ENCODE measurements around the gene GEN1. TPM values are rescaled to one million over a fixed set of nuclear protein-coding genes. Genes with fewer than 3 reads are reported as not detected.

The GEN1 gene
- polyA plus RNA-seq, 1 donor from 2014 or later: 9.4 TPM

GRCh38 chr2:17792515-17792914 lies 38.6 kb downstream of the GEN1 start:
- Histone ChIP-seq H3K36me3 (ENCODE audit: insufficient read depth, low read length) (no peaks in the 10 kb centered on the region), H3K27ac (ENCODE audit: low read length) (no peak overlapping the region), H3K4me3 (ENCODE audit: low read length) (no peak overlapping the region), H3K79me2 (replicated peaks; ENCODE audit: insufficient read depth, low read length) (no peaks in the 10 kb centered on the region), H3K9me3 (ENCODE audit: low read length) (no peaks in the 10 kb centered on the region), H3K9me2 (ENCODE audit: insufficient read depth, low read length) (no peaks in the 10 kb centered on the region), H3K27me3 (ENCODE audit: insufficient read depth, low read depth, low read length) (no peaks in the 10 kb centered on the region), H3K9ac (ENCODE audit: low read length) (no peak overlapping the region), H4K20me1 (ENCODE audit: insufficient read depth) (no peaks in the 10 kb centered on the region), H3F3A (ENCODE audit: insufficient read depth, low read length, poor library complexity, severe bottlenecking) (no peaks in the 10 kb centered on the region), H2AFZ (ENCODE audit: low read depth, low read length) (no peak overlapping the region), H3K4me2 (ENCODE audit: low read length) (no peak overlapping the region)
- TF ChIP-seq EZH2 (IDR thresholded peaks at IDR 0.05; ENCODE audit: borderline replicate concordance, insufficient read depth, low read length, poor library complexity, severe bottlenecking) (no peak), EP300 (conservative IDR thresholded peaks at IDR 0.05; ENCODE audit: poor library complexity, severe bottlenecking) (no peak), TAF1 (IDR thresholded peaks at IDR 0.05; ENCODE audit: low read depth) (no peak), CTCF (IDR thresholded peaks at IDR 0.05; ENCODE audit: poor library complexity, severe bottlenecking) (no peak), POLR2AphosphoS5 (IDR thresholded peaks at IDR 0.05) (no peak), MXI1 (conservative IDR thresholded peaks at IDR 0.05; ENCODE audit: poor library complexity, severe bottlenecking) (no peak), RAD21 (conservative IDR thresholded peaks at IDR 0.05) (no peak), REST (IDR thresholded peaks at IDR 0.05; ENCODE audit: borderline replicate concordance) (no peak), SMC3 (conservative IDR thresholded peaks at IDR 0.05; ENCODE audit: poor library complexity) (no peak)

GRCh38 chr2:17793296-17793695 lies 39.4 kb downstream of the GEN1 start:
- no peak overlapping the region for H2AFZ ChIP-seq (ENCODE audit: low read depth, low read length)
- no peaks in the 10 kb centered on the region for H3F3A ChIP-seq (ENCODE audit: insufficient read depth, low read length, poor library complexity, severe bottlenecking)
- H3K79me2 ChIP-seq (replicated peaks; ENCODE audit: insufficient read depth, low read length): no peaks in the 10 kb centered on the region
- no peak overlapping the region for H3K4me3 ChIP-seq (ENCODE audit: low read length)
- H3K27me3 ChIP-seq (ENCODE audit: insufficient read depth, low read depth, low read length): no peaks in the 10 kb centered on the region
- no peak overlapping the region for H3K9ac ChIP-seq (ENCODE audit: low read length)
- no peak overlapping the region for H3K4me2 ChIP-seq (ENCODE audit: low read length)
- TF ChIP-seq SMC3 (conservative IDR thresholded peaks at IDR 0.05; ENCODE audit: poor library complexity): no peak
- TF ChIP-seq REST (IDR thresholded peaks at IDR 0.05; ENCODE audit: borderline replicate concordance): no peak
- H4K20me1 ChIP-seq (ENCODE audit: insufficient read depth): no peaks in the 10 kb centered on the region
- no peaks in the 10 kb centered on the region for H3K9me3 ChIP-seq (ENCODE audit: low read length)
- no peaks in the 10 kb centered on the region for H3K36me3 ChIP-seq (ENCODE audit: insufficient read depth, low read length)
- H3K9me2 ChIP-seq (ENCODE audit: insufficient read depth, low read length): no peaks in the 10 kb centered on the region
- no peak overlapping the region for H3K27ac ChIP-seq (ENCODE audit: low read length)

Measured in neural cell (in vitro differentiated cells).